Stimulated activated CD4-positive, alpha-beta T cell treated with anti-CD3 and anti-CD28 coated beads, Interleukin-1b, Interleukin-23, amount 100 ng/mL, for 48 hours (primary cell): ENCODE results near the gene ZNF197.
A peak's percentile ranks its signal among the peaks of the same experiment; 100 is the strongest.
"Not testable (repeated sequence)": the region's sequence is repeated elsewhere in the genome, so short reads cannot be mapped to it uniquely, and the experiment has no call there.

Experiments
- DNase-seq: peaks from one replicate; pipeline ENCODE4 v3.0.0-alpha.2; 2020

The ZNF197 gene

GRCh38 chr3:44665173-44665572, 40.3 kb downstream of the ZNF197 start:
- DNase-seq = no peak

- no peak for DNase-seq
These were observed 41.5 kb downstream of the ZNF197 start for GRCh38 chr3:44666346-44666745.

GRCh38 chr3:44669760-44670159, 44.9 kb downstream of the ZNF197 start:
- no peak for DNase-seq

- not testable (repeated sequence) for DNase-seq
These were observed 48.6 kb downstream of the ZNF197 start for GRCh38 chr3:44673466-44673865.

DNA sequence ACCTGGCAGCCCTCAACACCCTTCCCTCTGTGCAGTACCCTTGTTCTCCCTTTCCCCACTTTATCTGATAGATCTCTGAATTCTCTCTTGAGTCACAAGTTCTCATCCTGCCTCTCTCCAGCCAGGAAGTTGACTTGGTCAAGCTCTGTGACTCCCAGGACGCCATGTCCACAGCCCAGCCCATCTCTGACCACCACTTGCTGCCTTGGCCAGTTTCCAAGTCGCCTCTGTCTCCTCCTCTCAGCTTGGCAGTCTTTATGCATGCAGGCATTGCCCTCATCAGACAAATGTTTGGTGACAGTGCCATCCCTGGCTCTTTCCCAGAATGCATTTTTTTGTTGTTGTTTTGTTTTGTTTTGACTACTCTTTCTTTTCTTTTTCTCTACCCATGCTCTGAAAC, 49.4 kb downstream of the ZNF197 start:
- no peak for DNase-seq

DNA sequence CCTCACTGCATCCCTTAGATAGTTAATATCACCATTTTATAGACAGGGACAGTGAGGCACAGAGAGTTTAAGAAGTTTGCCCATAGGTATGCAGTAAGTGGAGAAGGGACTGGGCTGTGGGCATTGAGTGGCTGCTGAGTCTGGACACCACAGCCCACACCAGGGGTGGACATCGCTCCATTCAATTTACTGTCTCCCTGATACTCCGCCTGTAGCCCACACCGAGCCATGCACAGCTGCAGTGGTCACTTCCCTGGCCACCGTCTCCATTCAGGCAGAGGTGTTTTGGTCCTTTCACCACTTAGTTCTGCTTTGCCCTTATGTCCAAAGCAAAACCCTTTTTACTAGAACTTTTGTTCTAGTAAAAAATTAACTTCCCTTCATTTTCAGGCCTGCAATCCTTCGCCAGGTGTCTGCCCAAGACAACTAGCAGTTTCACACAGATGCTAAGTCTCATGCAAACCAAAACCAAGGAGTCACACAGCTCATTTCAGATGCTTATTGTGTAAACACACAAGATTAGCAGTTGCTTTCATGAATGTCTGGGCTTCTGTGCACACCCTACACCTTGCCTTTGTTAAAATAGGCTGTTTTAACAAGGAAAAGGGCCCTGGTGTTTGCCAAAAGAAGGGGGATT, 53.8 kb downstream of the ZNF197 start:
- DNase-seq = no peak

GRCh38 chr3:44680921-44681455, 56.2 kb downstream of the ZNF197 start:
- DNase-seq = no peak

DNA sequence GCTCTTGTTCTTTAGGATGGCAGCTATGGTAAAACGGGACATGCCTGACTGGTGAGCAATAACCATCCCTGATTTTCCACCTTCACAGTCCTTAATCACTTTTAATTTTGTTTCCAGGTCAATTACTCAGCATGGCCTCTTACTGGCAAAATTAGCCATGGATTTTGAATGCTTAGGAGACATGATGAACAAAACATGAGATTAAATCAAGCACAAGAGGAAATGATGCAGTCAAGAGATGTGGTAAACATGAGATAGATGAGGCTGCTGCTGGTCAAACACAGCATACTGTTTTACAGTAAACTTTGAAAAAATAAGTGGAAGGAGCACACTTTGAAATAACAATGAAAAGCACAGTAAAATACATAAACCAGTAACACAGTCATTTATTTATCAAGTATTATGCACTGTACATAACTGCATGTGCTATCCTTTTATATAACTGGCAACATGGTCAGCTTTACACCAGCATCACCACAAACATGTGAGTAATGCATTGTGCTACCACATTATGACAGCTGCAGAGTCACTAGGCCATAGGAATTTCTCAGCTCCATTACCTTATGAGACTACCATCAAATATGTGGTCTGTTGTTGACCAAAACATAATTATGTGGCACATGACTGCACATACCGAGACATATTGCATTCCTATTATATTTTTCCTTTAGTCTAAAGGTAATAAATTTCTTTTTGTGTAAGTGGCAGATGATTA, 57.5 kb downstream of the ZNF197 start:
- DNase-seq = no peak

GRCh38 chr3:44685128-44685800, 60.4 kb downstream of the ZNF197 start:
- peak; percentile 68 for DNase-seq

DNA sequence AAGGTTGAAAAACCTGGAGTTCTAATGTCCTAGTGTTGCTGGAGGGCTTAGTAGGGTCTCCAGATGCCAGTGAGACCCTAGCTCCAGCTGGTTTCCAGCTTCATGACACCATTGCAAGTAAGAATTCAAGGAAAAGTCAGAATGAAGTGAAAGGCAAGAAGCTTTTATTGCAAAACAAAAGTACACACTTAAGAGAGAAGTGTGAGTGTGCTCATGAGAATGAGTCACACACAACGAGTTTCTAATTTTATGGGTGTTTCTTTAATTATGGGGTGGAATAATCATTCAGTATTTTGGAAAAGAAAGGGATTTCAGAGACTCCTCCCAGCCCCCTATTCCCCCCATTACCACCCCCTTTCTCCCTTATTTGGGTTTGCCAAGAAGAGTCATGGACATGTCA, 63.1 kb downstream of the ZNF197 start:
- DNase-seq = no peak
